ENCODE results near the gene UBE2C.

- TF ChIP-seq CTCF (IDR thresholded peaks at IDR 0.05 in 2 of 3, conservative IDR thresholded peaks at IDR 0.05 in 1 of 3; ENCODE audit: borderline replicate concordance in 1 of 3, insufficient read depth in 1 of 3, low read depth in 2 of 3, low read length in 2 of 3) (no peak), YY1 (IDR thresholded peaks at IDR 0.05; ENCODE audit: extremely low read depth, insufficient replicate concordance, low read depth, low read length) (no peak), ATF3 (IDR thresholded peaks at IDR 0.05) (no peak), EZH2 (IDR thresholded peaks at IDR 0.05) (no peak), POLR2AphosphoS5 (IDR thresholded peaks at IDR 0.05; ENCODE audit: low read depth, low read length) (no peak), SRF (IDR thresholded peaks at IDR 0.05; ENCODE audit: low read depth) (no peak), POLR2A (IDR thresholded peaks at IDR 0.05; ENCODE audit: borderline replicate concordance, extremely low read depth, insufficient read depth, insufficient read length) (no peak), SP1 (IDR thresholded peaks at IDR 0.05; ENCODE audit: low read depth) (no peak), RAD21 (IDR thresholded peaks at IDR 0.05; ENCODE audit: low read depth) (no peak), JUND (IDR thresholded peaks at IDR 0.05) (no peak), EZH2phosphoT487 (IDR thresholded peaks at IDR 0.05; ENCODE audit: borderline replicate concordance) (no peak), MAX (IDR thresholded peaks at IDR 0.05) (no peak), EGR1 (IDR thresholded peaks at IDR 0.05; ENCODE audit: low read depth) (no peak)
Observed at GRCh38 chr20:45842169-45842812, 29.8 kb downstream of the UBE2C start.

All from HCT116 (cell line).